Trophoblast cell (in vitro differentiated cells and primary cell): Measurements from ENCODE around the gene PLB1.

Experiments
- DNase-seq, 2 donors: peaks; one replicate each; pipeline ENCODE4 v3.0.0-alpha.2; 2016
- H2AFZ ChIP-seq: 2 replicates; pipeline ENCODE4 v1.6.1; 2013; ENCODE audit warnings: low read length, moderate library complexity, mild to moderate bottlenecking; ENCODE audit not compliant: insufficient read depth, poor library complexity
- H2AK5ac ChIP-seq: 2 replicates; pipeline ENCODE4 v1.6.1; 2013; ENCODE audit warnings: mild to moderate bottlenecking, low read length
- H2BK120ac ChIP-seq: 2 replicates; pipeline ENCODE4 v1.6.1; 2013; ENCODE audit warnings: low read length, mild to moderate bottlenecking, moderate library complexity; ENCODE audit not compliant: insufficient read depth, poor library complexity
- H2BK12ac ChIP-seq: 2 replicates; pipeline ENCODE4 v1.6.1; 2013; ENCODE audit warnings: mild to moderate bottlenecking, low read length, moderate library complexity
- H2BK5ac ChIP-seq: 2 replicates; pipeline ENCODE4 v1.6.1; 2013; ENCODE audit warnings: low read length, low read depth, moderate library complexity, mild to moderate bottlenecking; ENCODE audit not compliant: poor library complexity
- H3K14ac ChIP-seq: 2 replicates; pipeline ENCODE4 v1.6.1; 2013; ENCODE audit warnings: mild to moderate bottlenecking, low read length
- H3K18ac ChIP-seq: 2 replicates; pipeline ENCODE4 v1.6.1; 2013; ENCODE audit warnings: mild to moderate bottlenecking, low read length
- H3K23ac ChIP-seq: 2 replicates; pipeline ENCODE4 v1.6.1; 2013; ENCODE audit warnings: low read length
- H3K27ac ChIP-seq: 2 replicates; pipeline ENCODE4 v1.5.1; 2013; ENCODE audit warnings: low read depth, mild to moderate bottlenecking, inconsistent platforms, low read length, moderate library complexity
- H3K27me3 ChIP-seq: 2 replicates; pipeline ENCODE4 v1.6.1; 2013; ENCODE audit warnings: inconsistent platforms, mild to moderate bottlenecking, low read length, moderate library complexity; ENCODE audit not compliant: insufficient read depth
- H3K36me3 ChIP-seq, 2 experiments: 1 replicate in 1 of 2; 2 replicates in 1 of 2; pipeline ENCODE4 v1.6.1; 2013; ENCODE audit warnings: low read length in 2 of 2, mild to moderate bottlenecking in 2 of 2, moderate library complexity in 1 of 2; ENCODE audit not compliant: insufficient read depth in 2 of 2, control insufficient read depth in 1 of 2
- H3K4ac ChIP-seq: 2 replicates; pipeline ENCODE4 v1.6.1; 2013; ENCODE audit warnings: low read depth, mild to moderate bottlenecking, low read length, moderate library complexity
- H3K4me1 ChIP-seq, 2 experiments: 1 replicate in 1 of 2; 2 replicates in 1 of 2; pipeline ENCODE4 v1.6.1; 2013; ENCODE audit warnings: low read length in 2 of 2, mild to moderate bottlenecking in 2 of 2, moderate library complexity in 1 of 2; ENCODE audit not compliant: insufficient read depth in 2 of 2, control insufficient read depth in 1 of 2
- H3K4me2 ChIP-seq: 2 replicates; pipeline ENCODE4 v1.6.1; 2013; ENCODE audit warnings: inconsistent platforms, mild to moderate bottlenecking, low read length, moderate library complexity
- H3K4me3 ChIP-seq: 2 replicates; pipeline ENCODE4 v1.5.1; 2013; ENCODE audit warnings: mild to moderate bottlenecking, low read depth, low read length, inconsistent platforms
- H3K79me1 ChIP-seq: one replicate; pipeline ENCODE4 v1.6.1; 2013; ENCODE audit warnings: low read length
- H3K79me2 ChIP-seq: 2 replicates; pipeline ENCODE4 v1.6.1; 2013; ENCODE audit warnings: low read length, mild to moderate bottlenecking; ENCODE audit not compliant: control insufficient read depth, insufficient read depth, poor library complexity
- H3K9ac ChIP-seq: 2 replicates; pipeline ENCODE4 v1.6.1; 2013; ENCODE audit warnings: mild to moderate bottlenecking, low read length
- H3K9me3 ChIP-seq: 2 replicates; pipeline ENCODE4 v1.6.1; 2013; ENCODE audit warnings: low read depth, mild to moderate bottlenecking, control low read depth, inconsistent platforms, low read length; ENCODE audit not compliant: insufficient read depth
- H4K12ac ChIP-seq: 2 replicates; pipeline ENCODE4 v1.6.1; 2013; ENCODE audit warnings: low read depth, mild to moderate bottlenecking, low read length, moderate library complexity
- H4K8ac ChIP-seq: 2 replicates; pipeline ENCODE4 v1.6.1; 2013; ENCODE audit warnings: low read depth, mild to moderate bottlenecking, low read length, moderate library complexity
- H4K91ac ChIP-seq: one replicate; pipeline ENCODE4 v1.6.1; 2013; ENCODE audit warnings: low read depth, mild to moderate bottlenecking, low read length, moderate library complexity
- WGBS: extraction: QIAGEN DNeasy Blood & Tissue Kit; methylation state at CpG from one replicate; pipeline ENCODE4 v1.1.7; 2013; ENCODE audit warnings: missing lambda C conversion rate; ENCODE audit not compliant: insufficient read length, insufficient coverage; ENCODE audit errors: extremely low coverage; 5-methylcytosine and 5-hydroxymethylcytosine counted together

PLB1 gene

GRCh38 chr2:28527196-28527595, 31.3 kb downstream of the PLB1 start:
- Histone ChIP-seq H2AFZ (no peak overlapping the region), H3K14ac (no peak overlapping the region), H3K9me3 (no peaks in the 10 kb centered on the region), H3K9ac (no peak overlapping the region), H2BK12ac (no peak overlapping the region), H3K36me3 (no peaks in the 10 kb centered on the region), H2BK120ac (no peak overlapping the region), H3K18ac (no peak overlapping the region), H3K4me3 (no peak overlapping the region), H3K4ac (no peak overlapping the region), H3K23ac (no peak overlapping the region), H3K27me3 (no peaks in the 10 kb centered on the region), H3K79me1 (no peaks in the 10 kb centered on the region), H2AK5ac (no peak overlapping the region), H3K79me2 (no peaks in the 10 kb centered on the region), H3K27ac (no peak overlapping the region), H4K8ac (no peak overlapping the region), H3K4me2 (no peak overlapping the region), H2BK5ac (no peak overlapping the region), H4K12ac (no peak overlapping the region), H4K91ac (no peak overlapping the region), H3K4me1 (no peaks in the 10 kb centered on the region)
- no CpG with 5 or more reads among the region's 4 CpGs for WGBS
- no peak for DNase-seq

GRCh38 chr2:28528206-28528605, 32.3 kb downstream of the PLB1 start:
- no peak overlapping the region for H2AK5ac ChIP-seq
- no peaks in the 10 kb centered on the region for H3K79me1 ChIP-seq
- no peaks in the 10 kb centered on the region for H3K36me3 ChIP-seq
- H3K23ac ChIP-seq, result no peak overlapping the region
- no peak overlapping the region for H3K4me3 ChIP-seq
- no peak overlapping the region for H3K4ac ChIP-seq
- H3K79me2 ChIP-seq, result no peaks in the 10 kb centered on the region
- H3K27me3 ChIP-seq, result no peaks in the 10 kb centered on the region
- H4K12ac ChIP-seq, result no peak overlapping the region
- H2AFZ ChIP-seq, result no peak overlapping the region
- no peak overlapping the region for H3K27ac ChIP-seq
- H3K9ac ChIP-seq, result no peak overlapping the region
- H3K9me3 ChIP-seq, result no peaks in the 10 kb centered on the region
- H3K14ac ChIP-seq, result no peak overlapping the region
- H3K18ac ChIP-seq, result no peak overlapping the region
- WGBS, result no CpG with 5 or more reads among the region's 4 CpGs
- no peak overlapping the region for H4K91ac ChIP-seq
- H2BK5ac ChIP-seq, result no peak overlapping the region
- no peak overlapping the region for H4K8ac ChIP-seq
- H2BK12ac ChIP-seq, result no peak overlapping the region
- DNase-seq, result no peak
- no peaks in the 10 kb centered on the region for H3K4me1 ChIP-seq
- H2BK120ac ChIP-seq, result no peak overlapping the region
- H3K4me2 ChIP-seq, result no peak overlapping the region

- Histone ChIP-seq H2BK5ac (no peak overlapping the region), H3K4me1 (no peaks in the 10 kb centered on the region), H3K9me3 (no peaks in the 10 kb centered on the region), H3K27me3 (no peaks in the 10 kb centered on the region), H3K36me3 (no peaks in the 10 kb centered on the region), H3K79me1 (no peaks in the 10 kb centered on the region), H3K18ac (no peak overlapping the region), H3K27ac (no peak overlapping the region), H4K8ac (no peak overlapping the region), H4K12ac (no peak overlapping the region), H2AFZ (no peak overlapping the region), H2BK120ac (no peak overlapping the region), H3K4me2 (no peak overlapping the region), H4K91ac (no peak overlapping the region), H3K4ac (no peak overlapping the region), H3K9ac (no peak overlapping the region), H3K4me3 (no peak overlapping the region), H2AK5ac (no peak overlapping the region), H3K79me2 (no peaks in the 10 kb centered on the region), H2BK12ac (no peak overlapping the region), H3K23ac (no peak overlapping the region), H3K14ac (no peak overlapping the region)
- no peak for DNase-seq
- WGBS, result no CpG with 5 or more reads among the region's 3 CpGs
Observed at GRCh38 chr2:28530782-28531181, 34.9 kb downstream of the PLB1 start.

- no peak overlapping the region for H3K4me3 ChIP-seq
- no peak overlapping the region for H4K8ac ChIP-seq
- WGBS, result no CpG with 5 or more reads among the region's 5 CpGs
- H3K14ac ChIP-seq, result no peak overlapping the region
- no peak overlapping the region for H4K12ac ChIP-seq
- H3K79me2 ChIP-seq, result no peaks in the 10 kb centered on the region
- no peak overlapping the region for H2BK12ac ChIP-seq
- peaks cover 2 to 3% of the 10 kb centered on the region in 2 experiments for H3K4me1 ChIP-seq
- no peaks in the 10 kb centered on the region for H3K36me3 ChIP-seq
- H2BK120ac ChIP-seq, result no peak overlapping the region
- H3K18ac ChIP-seq, result no peak overlapping the region
- no peaks in the 10 kb centered on the region for H3K27me3 ChIP-seq
- H3K23ac ChIP-seq, result no peak overlapping the region
- H3K27ac ChIP-seq, result no peak overlapping the region
- H3K4ac ChIP-seq, result no peak overlapping the region
- H2BK5ac ChIP-seq, result no peak overlapping the region
- H3K4me2 ChIP-seq, result no peak overlapping the region
- H4K91ac ChIP-seq, result no peak overlapping the region
- H3K9ac ChIP-seq, result no peak overlapping the region
- H3K79me1 ChIP-seq, result no peaks in the 10 kb centered on the region
- no peak overlapping the region for H2AFZ ChIP-seq
- no peak overlapping the region for H2AK5ac ChIP-seq
- DNase-seq, result no peak
- H3K9me3 ChIP-seq, result no peaks in the 10 kb centered on the region
Observed at GRCh38 chr2:28532399-28532798, 36.5 kb downstream of the PLB1 start.
